ENCODE measurements around the gene SH3BP5. TPM values are rescaled to one million over a fixed set of nuclear protein-coding genes. Genes with fewer than 3 reads are reported as not detected.

Gene SH3BP5
- total RNA-seq, 1 experiment from 2014 or later: 39.3 TPM

DNA sequence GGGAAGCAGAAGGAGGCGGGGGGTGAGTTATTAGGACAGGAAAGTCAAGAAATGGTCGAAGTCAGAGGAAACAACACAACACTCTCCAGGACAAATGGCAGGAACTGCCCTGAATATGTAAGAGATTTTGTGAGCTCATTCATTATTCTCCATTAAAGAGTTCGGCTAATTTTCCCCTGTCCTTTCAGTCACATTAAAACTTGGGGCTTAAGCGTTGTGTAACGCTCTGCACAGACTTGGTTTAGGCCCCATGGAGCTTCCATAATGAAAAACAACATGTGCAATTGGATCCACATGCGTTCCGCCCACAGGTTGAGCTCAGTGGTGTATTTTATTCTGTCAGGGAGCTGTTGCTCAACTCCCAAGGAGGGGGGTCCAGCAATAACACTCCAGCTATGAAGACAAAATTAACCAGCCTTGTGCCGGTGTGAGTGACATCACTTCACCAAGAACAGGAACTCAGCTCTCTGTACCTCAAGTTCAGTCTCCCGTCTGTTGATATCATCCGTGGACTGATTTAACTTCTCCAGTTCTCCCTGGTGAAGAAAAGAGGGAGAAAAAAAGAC is 2.3 kb downstream of the SH3BP5 start:
- Histone ChIP-seq H3K4me2 (peak overlapping the region; percentile 95), H3K36me3 (ENCODE audit: low read depth) (0 out of 2 replicates have a peak, but pooled peaks cover 3% of the 10 kb centered on the region), H3K9me3 (ENCODE audit: insufficient read depth, low read depth) (no peaks in the 10 kb centered on the region), H3F3A (ENCODE audit: insufficient read depth, low read depth) (peaks cover 41% of the 10 kb centered on the region), H3K79me2 (ENCODE audit: low read depth) (peaks cover 57% of the 10 kb centered on the region), H3K4me1 (replicated peaks; ENCODE audit: insufficient read depth) (peaks cover 75% of the 10 kb centered on the region), H2AFZ (no peak overlapping the region), H3K4me3 (peak overlapping the region; percentile 95; the same call in 1 of the 2 replicates), H4K20me1 (ENCODE audit: insufficient read depth) (no peaks in the 10 kb centered on the region), H3K27me3 (ENCODE audit: insufficient read depth, low read depth) (no peaks in the 10 kb centered on the region), H3K27ac (no peak overlapping the region), H3K9me2 (ENCODE audit: insufficient read depth) (no peaks in the 10 kb centered on the region)
- BruUV-seq (replicated peaks): no TSS peak
- no peak for TF ChIP-seq EZH2 (IDR thresholded peaks at IDR 0.05; ENCODE audit: low read depth)
- TF ChIP-seq, protein P1, sequence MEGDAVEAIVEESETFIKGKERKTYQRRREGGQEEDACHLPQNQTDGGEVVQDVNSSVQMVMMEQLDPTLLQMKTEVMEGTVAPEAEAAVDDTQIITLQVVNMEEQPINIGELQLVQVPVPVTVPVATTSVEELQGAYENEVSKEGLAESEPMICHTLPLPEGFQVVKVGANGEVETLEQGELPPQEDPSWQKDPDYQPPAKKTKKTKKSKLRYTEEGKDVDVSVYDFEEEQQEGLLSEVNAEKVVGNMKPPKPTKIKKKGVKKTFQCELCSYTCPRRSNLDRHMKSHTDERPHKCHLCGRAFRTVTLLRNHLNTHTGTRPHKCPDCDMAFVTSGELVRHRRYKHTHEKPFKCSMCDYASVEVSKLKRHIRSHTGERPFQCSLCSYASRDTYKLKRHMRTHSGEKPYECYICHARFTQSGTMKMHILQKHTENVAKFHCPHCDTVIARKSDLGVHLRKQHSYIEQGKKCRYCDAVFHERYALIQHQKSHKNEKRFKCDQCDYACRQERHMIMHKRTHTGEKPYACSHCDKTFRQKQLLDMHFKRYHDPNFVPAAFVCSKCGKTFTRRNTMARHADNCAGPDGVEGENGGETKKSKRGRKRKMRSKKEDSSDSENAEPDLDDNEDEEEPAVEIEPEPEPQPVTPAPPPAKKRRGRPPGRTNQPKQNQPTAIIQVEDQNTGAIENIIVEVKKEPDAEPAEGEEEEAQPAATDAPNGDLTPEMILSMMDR (conservative IDR thresholded peaks at IDR 0.05): no peak
- ChIA-PET POLR2A (ENCODE audit: unreplicated experiment) (no interaction called here), CTCF (interaction anchor here (1.2 kb wide), 1 partner anchor 62 kb away, joined by 4 read pairs; no protein-coding TSS in a partner anchor)
- intact Hi-C loops (cut with micrococcal nuclease; ENCODE audit: unreplicated experiment): no loop called here
- DNase-seq: no peak

DNA sequence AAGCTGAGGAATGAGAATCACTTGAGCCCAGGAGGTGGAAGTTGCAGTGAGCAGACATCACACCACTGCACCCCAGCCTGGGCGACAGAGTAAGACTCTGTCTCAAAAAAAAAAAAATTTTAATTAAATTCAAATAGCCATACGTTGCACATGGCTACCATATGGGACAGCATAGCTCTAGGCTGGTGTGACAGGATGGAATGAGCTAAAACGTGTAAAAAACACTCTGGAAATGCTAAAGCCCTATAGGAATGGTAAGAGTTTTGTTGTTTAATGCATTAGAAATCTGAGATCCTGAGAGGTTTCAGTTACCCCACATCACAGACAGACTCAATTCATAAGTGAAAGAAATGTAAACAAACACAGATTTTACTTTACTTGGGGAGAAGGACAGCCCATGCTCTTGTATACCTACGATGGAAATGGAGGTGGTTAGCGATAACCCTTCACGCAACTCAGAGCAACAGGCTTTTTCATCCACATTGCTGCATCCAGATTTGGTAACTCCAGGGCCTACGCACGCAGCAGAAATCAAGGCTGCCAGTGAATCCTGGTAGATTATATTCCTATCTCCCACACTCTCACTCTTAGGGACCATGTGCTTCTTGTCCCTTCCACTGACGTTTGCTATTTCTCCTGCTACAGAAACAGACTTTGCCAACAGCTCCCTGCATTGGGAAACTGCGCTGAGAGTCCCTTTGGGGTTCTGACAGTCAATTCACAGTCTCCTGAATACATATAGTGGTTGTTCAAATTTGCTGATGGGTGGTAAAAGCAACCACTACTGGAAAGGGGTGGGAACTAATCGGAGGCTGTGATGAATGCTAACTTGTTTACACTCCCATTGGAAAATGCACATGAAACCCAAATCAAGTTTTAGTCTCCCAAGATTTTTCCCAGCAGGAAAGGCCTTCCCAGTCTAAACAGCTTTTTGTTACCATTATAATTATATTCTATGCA is 3.1 kb downstream of the SH3BP5 start:
- BruUV-seq (replicated peaks): no TSS peak
- intact Hi-C loops (cut with micrococcal nuclease; ENCODE audit: unreplicated experiment): no loop called here
- no peak for DNase-seq
- H3K4me3 ChIP-seq: no peak overlapping the region
- peaks cover 63% of the 10 kb centered on the region for H3K79me2 ChIP-seq (ENCODE audit: low read depth)
- ChIA-PET POLR2A (ENCODE audit: unreplicated experiment) (no interaction called here), CTCF (interaction anchor here (1.2 kb wide), 1 partner anchor 62 kb away, joined by 4 read pairs; no protein-coding TSS in a partner anchor)
- peaks cover 83% of the 10 kb centered on the region for H3K4me1 ChIP-seq (replicated peaks; ENCODE audit: insufficient read depth)
- peak overlapping the region; percentile 81; the same call in 1 of the 2 replicates for H3K4me2 ChIP-seq
- H3K36me3 ChIP-seq (ENCODE audit: low read depth): 0 out of 2 replicates have a peak, but pooled peaks cover 3% of the 10 kb centered on the region
- no peaks in the 10 kb centered on the region for H4K20me1 ChIP-seq (ENCODE audit: insufficient read depth)
- H3K9me2 ChIP-seq (ENCODE audit: insufficient read depth): no peaks in the 10 kb centered on the region
- H3F3A ChIP-seq (ENCODE audit: insufficient read depth, low read depth): peaks cover 41% of the 10 kb centered on the region
- no peaks in the 10 kb centered on the region for H3K27me3 ChIP-seq (ENCODE audit: insufficient read depth, low read depth)
- no peak overlapping the region for H3K27ac ChIP-seq
- TF ChIP-seq, protein P1 (conservative IDR thresholded peaks at IDR 0.05): no peak
- no peak for TF ChIP-seq EZH2 (IDR thresholded peaks at IDR 0.05; ENCODE audit: low read depth)
- H2AFZ ChIP-seq: no peak overlapping the region
- no peaks in the 10 kb centered on the region for H3K9me3 ChIP-seq (ENCODE audit: insufficient read depth, low read depth)

DNA sequence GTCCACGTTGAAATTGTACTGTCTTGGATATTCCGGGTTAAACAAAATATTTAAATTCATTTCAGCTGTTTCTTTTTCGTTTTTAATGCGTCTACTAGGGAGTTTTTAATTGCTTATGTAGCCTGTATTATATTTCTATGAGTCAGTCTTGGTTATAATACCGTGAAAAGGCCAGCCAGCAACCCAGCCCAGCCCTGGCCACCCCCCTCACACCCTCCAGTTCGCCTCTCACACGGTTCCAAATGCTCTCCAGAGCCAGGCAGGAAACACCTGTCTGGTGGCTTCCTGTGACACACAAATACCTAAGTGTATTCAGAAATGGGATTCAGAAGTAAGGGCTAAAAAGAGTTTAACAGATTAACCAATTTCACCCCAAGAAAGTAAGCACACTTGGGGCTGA is 4.4 kb downstream of the SH3BP5 start:
- DNase-seq: peak; percentile 84 to 85
- Histone ChIP-seq H3K79me2 (ENCODE audit: low read depth) (peaks cover 76% of the 10 kb centered on the region), H3K4me2 (peak overlapping the region; percentile 81), H3K4me1 (replicated peaks; ENCODE audit: insufficient read depth) (peaks cover 77% of the 10 kb centered on the region), H4K20me1 (ENCODE audit: insufficient read depth) (no peaks in the 10 kb centered on the region), H3K36me3 (ENCODE audit: low read depth) (0 out of 2 replicates have a peak, but pooled peaks cover 3% of the 10 kb centered on the region), H3K4me3 (peak overlapping the region; percentile 27; the same call in 1 of the 2 replicates), H2AFZ (no peak overlapping the region), H3K27me3 (ENCODE audit: insufficient read depth, low read depth) (no peaks in the 10 kb centered on the region), H3K9me2 (ENCODE audit: insufficient read depth) (no peaks in the 10 kb centered on the region), H3F3A (ENCODE audit: insufficient read depth, low read depth) (peaks cover 37% of the 10 kb centered on the region), H3K9me3 (ENCODE audit: insufficient read depth, low read depth) (no peaks in the 10 kb centered on the region), H3K27ac (peak overlapping the region; percentile 83)
- TF ChIP-seq EZH2 (IDR thresholded peaks at IDR 0.05; ENCODE audit: low read depth): no peak
- TF ChIP-seq, protein P1 (conservative IDR thresholded peaks at IDR 0.05): no peak
- ChIA-PET CTCF (interaction anchor here (0.8 kb wide), 2 partner anchors 60 to 78 kb away, joined by 3 read pairs; no protein-coding TSS in a partner anchor), POLR2A (ENCODE audit: unreplicated experiment) (no interaction called here)
- intact Hi-C loops (cut with micrococcal nuclease; ENCODE audit: unreplicated experiment): loop anchor here (1.0 kb wide), 1 partner anchor 50 kb away; no protein-coding TSS in a partner anchor
- no TSS peak for BruUV-seq (replicated peaks)
